ENCODE results near the gene ASIC2.

Gene ASIC2

GRCh38 chr17:33116021-33116551 lies 177.0 kb downstream of the ASIC2 start:
- H2AFZ ChIP-seq (ENCODE audit: low read length, unreplicated experiment), result no peak overlapping the region
- H3K79me2 ChIP-seq (ENCODE audit: control insufficient read depth, insufficient read depth, low read length, unreplicated experiment), result no peaks in the 10 kb centered on the region
- no peaks in the 10 kb centered on the region for H3K4me1 ChIP-seq (ENCODE audit: control insufficient read depth, insufficient read depth, low read length, unreplicated experiment)
- no peaks in the 10 kb centered on the region for H3K36me3 ChIP-seq (ENCODE audit: insufficient read depth, low read length)
- no peak overlapping the region for H3K4me3 ChIP-seq (ENCODE audit: low read depth, low read length)
- H3K27ac ChIP-seq (ENCODE audit: low read depth, low read length), result no peak overlapping the region
- peaks cover 13% of the 10 kb centered on the region for H3K27me3 ChIP-seq (ENCODE audit: insufficient read depth, low read length)

- Histone ChIP-seq H3K4me1 (ENCODE audit: control insufficient read depth, insufficient read depth, low read length, unreplicated experiment) (no peaks in the 10 kb centered on the region), H3K27ac (ENCODE audit: low read depth, low read length) (no peak overlapping the region), H3K79me2 (ENCODE audit: control insufficient read depth, insufficient read depth, low read length, unreplicated experiment) (no peaks in the 10 kb centered on the region), H3K36me3 (ENCODE audit: insufficient read depth, low read length) (no peaks in the 10 kb centered on the region), H2AFZ (ENCODE audit: low read length, unreplicated experiment) (no peak overlapping the region), H3K27me3 (ENCODE audit: insufficient read depth, low read length) (peaks cover 11% of the 10 kb centered on the region), H3K4me3 (ENCODE audit: low read depth, low read length) (no peak overlapping the region)
Observed at GRCh38 chr17:33115366-33115765, 177.7 kb downstream of the ASIC2 start.

- no peaks in the 10 kb centered on the region for H3K79me2 ChIP-seq (ENCODE audit: control insufficient read depth, insufficient read depth, low read length, unreplicated experiment)
- no peak overlapping the region for H3K4me3 ChIP-seq (ENCODE audit: low read depth, low read length)
- H2AFZ ChIP-seq (ENCODE audit: low read length, unreplicated experiment), result no peak overlapping the region
- no peaks in the 10 kb centered on the region for H3K36me3 ChIP-seq (ENCODE audit: insufficient read depth, low read length)
- H3K27me3 ChIP-seq (ENCODE audit: insufficient read depth, low read length), result peaks cover 1% of the 10 kb centered on the region
- H3K27ac ChIP-seq (ENCODE audit: low read depth, low read length), result no peak overlapping the region
- no peaks in the 10 kb centered on the region for H3K4me1 ChIP-seq (ENCODE audit: control insufficient read depth, insufficient read depth, low read length, unreplicated experiment)
Observed at GRCh38 chr17:33113991-33114370, 179.1 kb downstream of the ASIC2 start.

GRCh38 chr17:33113276-33113990 lies 179.7 kb downstream of the ASIC2 start:
- no peak overlapping the region for H3K27ac ChIP-seq (ENCODE audit: low read depth, low read length)

GRCh38 chr17:33112763-33113162 lies 180.3 kb downstream of the ASIC2 start:
- Histone ChIP-seq H3K4me3 (ENCODE audit: low read depth, low read length) (no peak overlapping the region), H3K36me3 (ENCODE audit: insufficient read depth, low read length) (no peaks in the 10 kb centered on the region), H3K27ac (ENCODE audit: low read depth, low read length) (no peak overlapping the region), H3K79me2 (ENCODE audit: control insufficient read depth, insufficient read depth, low read length, unreplicated experiment) (no peaks in the 10 kb centered on the region), H3K27me3 (ENCODE audit: insufficient read depth, low read length) (no peaks in the 10 kb centered on the region; the same call in 1 of the 2 replicates), H3K4me1 (ENCODE audit: control insufficient read depth, insufficient read depth, low read length, unreplicated experiment) (no peaks in the 10 kb centered on the region), H2AFZ (ENCODE audit: low read length, unreplicated experiment) (no peak overlapping the region)

More at GRCh38 chr17:33113276-33113990, 179.7 kb downstream of the ASIC2 start:
- H3K79me2 ChIP-seq (ENCODE audit: control insufficient read depth, insufficient read depth, low read length, unreplicated experiment), result no peaks in the 10 kb centered on the region
- H2AFZ ChIP-seq (ENCODE audit: low read length, unreplicated experiment), result no peak overlapping the region
- H3K4me3 ChIP-seq (ENCODE audit: low read depth, low read length), result no peak overlapping the region
- H3K4me1 ChIP-seq (ENCODE audit: control insufficient read depth, insufficient read depth, low read length, unreplicated experiment), result no peaks in the 10 kb centered on the region
- no peaks in the 10 kb centered on the region; the same call in 1 of the 2 replicates for H3K27me3 ChIP-seq (ENCODE audit: insufficient read depth, low read length)
- H3K36me3 ChIP-seq (ENCODE audit: insufficient read depth, low read length), result no peaks in the 10 kb centered on the region

- H3K4me3 ChIP-seq (ENCODE audit: low read depth, low read length), result no peak overlapping the region
- no peak overlapping the region for H2AFZ ChIP-seq (ENCODE audit: low read length, unreplicated experiment)
- no peaks in the 10 kb centered on the region for H3K27me3 ChIP-seq (ENCODE audit: insufficient read depth, low read length)
- H3K27ac ChIP-seq (ENCODE audit: low read depth, low read length), result no peak overlapping the region
- no peaks in the 10 kb centered on the region for H3K36me3 ChIP-seq (ENCODE audit: insufficient read depth, low read length)
- H3K79me2 ChIP-seq (ENCODE audit: control insufficient read depth, insufficient read depth, low read length, unreplicated experiment), result no peaks in the 10 kb centered on the region
- H3K4me1 ChIP-seq (ENCODE audit: control insufficient read depth, insufficient read depth, low read length, unreplicated experiment), result no peaks in the 10 kb centered on the region
Observed at GRCh38 chr17:33109336-33110072, 183.6 kb downstream of the ASIC2 start.

GRCh38 chr17:33106525-33107165 lies 186.4 kb downstream of the ASIC2 start:
- Histone ChIP-seq H3K27me3 (ENCODE audit: insufficient read depth, low read length) (no peaks in the 10 kb centered on the region), H3K4me3 (ENCODE audit: low read depth, low read length) (no peak overlapping the region), H3K79me2 (ENCODE audit: control insufficient read depth, insufficient read depth, low read length, unreplicated experiment) (no peaks in the 10 kb centered on the region), H3K27ac (ENCODE audit: low read depth, low read length) (no peak overlapping the region), H2AFZ (ENCODE audit: low read length, unreplicated experiment) (no peak overlapping the region), H3K36me3 (ENCODE audit: insufficient read depth, low read length) (no peaks in the 10 kb centered on the region), H3K4me1 (ENCODE audit: control insufficient read depth, insufficient read depth, low read length, unreplicated experiment) (no peaks in the 10 kb centered on the region)

- H3K27ac ChIP-seq (ENCODE audit: low read depth, low read length), result no peak overlapping the region
- H3K36me3 ChIP-seq (ENCODE audit: insufficient read depth, low read length), result no peaks in the 10 kb centered on the region
- no peak overlapping the region for H2AFZ ChIP-seq (ENCODE audit: low read length, unreplicated experiment)
- H3K27me3 ChIP-seq (ENCODE audit: insufficient read depth, low read length), result no peaks in the 10 kb centered on the region
- H3K4me1 ChIP-seq (ENCODE audit: control insufficient read depth, insufficient read depth, low read length, unreplicated experiment), result no peaks in the 10 kb centered on the region
- no peaks in the 10 kb centered on the region for H3K79me2 ChIP-seq (ENCODE audit: control insufficient read depth, insufficient read depth, low read length, unreplicated experiment)
- no peak overlapping the region for H3K4me3 ChIP-seq (ENCODE audit: low read depth, low read length)
Observed at GRCh38 chr17:33105911-33106310, 187.2 kb downstream of the ASIC2 start.

- Histone ChIP-seq H3K79me2 (ENCODE audit: control insufficient read depth, insufficient read depth, low read length, unreplicated experiment) (no peaks in the 10 kb centered on the region), H3K27ac (ENCODE audit: low read depth, low read length) (no peak overlapping the region), H3K36me3 (ENCODE audit: insufficient read depth, low read length) (no peaks in the 10 kb centered on the region), H3K4me1 (ENCODE audit: control insufficient read depth, insufficient read depth, low read length, unreplicated experiment) (no peaks in the 10 kb centered on the region), H3K4me3 (ENCODE audit: low read depth, low read length) (no peak overlapping the region), H3K27me3 (ENCODE audit: insufficient read depth, low read length) (peaks cover 26% of the 10 kb centered on the region), H2AFZ (ENCODE audit: low read length, unreplicated experiment) (no peak overlapping the region)
Observed at GRCh38 chr17:33099906-33100305, 193.2 kb downstream of the ASIC2 start.

- no peaks in the 10 kb centered on the region for H3K79me2 ChIP-seq (ENCODE audit: control insufficient read depth, insufficient read depth, low read length, unreplicated experiment)
- H3K4me3 ChIP-seq (ENCODE audit: low read depth, low read length), result no peak overlapping the region
- H3K27me3 ChIP-seq (ENCODE audit: insufficient read depth, low read length), result peaks cover 32% of the 10 kb centered on the region
- H2AFZ ChIP-seq (ENCODE audit: low read length, unreplicated experiment), result no peak overlapping the region
- H3K36me3 ChIP-seq (ENCODE audit: insufficient read depth, low read length), result no peaks in the 10 kb centered on the region
- no peaks in the 10 kb centered on the region for H3K4me1 ChIP-seq (ENCODE audit: control insufficient read depth, insufficient read depth, low read length, unreplicated experiment)
- no peak overlapping the region for H3K27ac ChIP-seq (ENCODE audit: low read depth, low read length)
Observed at GRCh38 chr17:33099252-33099651, 193.8 kb downstream of the ASIC2 start.

Measured in ACC112 (cell line).